Fibroblast of upper back skin (primary cell): ENCODE results near the gene MEA1.
A peak's percentile ranks its signal among the peaks of the same experiment; 100 is the strongest.

Source experiments
- DNase-seq: peaks from one replicate; pipeline ENCODE4 v3.0.0-alpha.2; 2013

Gene MEA1

GRCh38 chr6:43037706-43038105 is 24.0 kb upstream of the MEA1 start:
- no peak for DNase-seq

- no peak for DNase-seq
Observed at GRCh38 chr6:43037197-43037596, 23.5 kb upstream of the MEA1 start.

GRCh38 chr6:43036712-43037111 is 23.0 kb upstream of the MEA1 start:
- DNase-seq: no peak

- DNase-seq: no peak
Observed at GRCh38 chr6:43035495-43036194, 21.9 kb upstream of the MEA1 start.

- no peak for DNase-seq
Observed at GRCh38 chr6:43034190-43034525, 20.4 kb upstream of the MEA1 start.

- no peak for DNase-seq
Observed at GRCh38 chr6:43033496-43034189, 19.9 kb upstream of the MEA1 start.

GRCh38 chr6:43032326-43032725 is 18.6 kb upstream of the MEA1 start:
- no peak for DNase-seq

- DNase-seq: no peak
Observed at GRCh38 chr6:43029120-43029519, 15.4 kb upstream of the MEA1 start.

GRCh38 chr6:43026365-43026764 is 12.6 kb upstream of the MEA1 start:
- no peak for DNase-seq

- DNase-seq: no peak
Observed at GRCh38 chr6:43024436-43024835, 10.7 kb upstream of the MEA1 start.

- DNase-seq: peak; percentile 71
Observed at GRCh38 chr6:43021270-43022047, 7.7 kb upstream of the MEA1 start, which contains the start of gene RRP36. TSS of gene RRP36 (plus strand) at chr6:43021623. CDS start at chr6:43021655, 32 bp downstream.

- DNase-seq: no peak
Observed at GRCh38 chr6:43020847-43021246, 7.1 kb upstream of the MEA1 start.

- no peak for DNase-seq
Observed at GRCh38 chr6:43020052-43020705, 6.4 kb upstream of the MEA1 start.

GRCh38 chr6:43019152-43019551 is 5.4 kb upstream of the MEA1 start:
- DNase-seq: no peak

- no peak for DNase-seq
Observed at GRCh38 chr6:43016943-43017334, 3.2 kb upstream of the MEA1 start.

GRCh38 chr6:43016176-43016942 is 2.6 kb upstream of the MEA1 start:
- no peak for DNase-seq

- DNase-seq: peak; percentile 32
Observed at GRCh38 chr6:43014434-43014909, 726 bp upstream of the MEA1 start.

GRCh38 chr6:43013097-43013842 is 476 bp downstream of the MEA1 start:
- DNase-seq: peak; percentile 6

GRCh38 chr6:43012364-43012763 is 1.4 kb downstream of the MEA1 start:
- DNase-seq: no peak

- no peak for DNase-seq
Observed at GRCh38 chr6:43011207-43011606, 2.5 kb downstream of the MEA1 start.

- DNase-seq: peak; percentile 34
Observed at GRCh38 chr6:43009124-43009523, 4.6 kb downstream of the MEA1 start.

- no peak for DNase-seq
Observed at GRCh38 chr6:43007126-43007525, 6.6 kb downstream of the MEA1 start.
